K562 (cell line): Measurements from ENCODE around the gene IPO9. TPM values are rescaled to one million over a fixed set of nuclear protein-coding genes. Genes with fewer than 3 reads are reported as not detected.

Experiments used
- ARID1B ChIP-seq: fragments of 450-650 bp; IDR thresholded peaks from 2 replicates; pipeline ENCODE4 v1.6.1; 2016; ENCODE audit warnings: antibody characterized with exemption, mild to moderate bottlenecking, inconsistent platforms
- BRF2 ChIP-seq: IDR thresholded peaks from 3 replicates; pipeline ENCODE4 v1.6.1; 2011; ENCODE audit warnings: borderline replicate concordance, mild to moderate bottlenecking; ENCODE audit not compliant: insufficient read length, insufficient read depth
- COPS2 ChIP-seq: fragments of 450-650 bp; conservative IDR thresholded peaks from 2 replicates; pipeline ENCODE4 v1.6.1; 2016; ENCODE audit warnings: mild to moderate bottlenecking, moderate library complexity
- EP300 ChIP-seq: IDR thresholded peaks from 2 replicates; pipeline ENCODE4 v1.6.1; 2012; ENCODE audit warnings: low read length, improper control_type of control experiment
- ETV6 ChIP-seq, 3 experiments: fragments of 150-350 bp in 1 of 3; sonication (generic) in 1 of 3; formaldehyde crosslinking in 1 of 3; IDR thresholded peaks; 2 replicates each; pipeline versions ENCODE4 v1.6.1 to v1.8.0; 2014 to 2022; ENCODE audit warnings: borderline replicate concordance in 2 of 3, low read depth in 2 of 3, antibody characterized with exemption in 1 of 3, low read length in 1 of 3, mild to moderate bottlenecking in 1 of 3, missing genetic modification reagents in 1 of 3
- GATA2 ChIP-seq: sonication (generic); formaldehyde crosslinking; IDR thresholded peaks from 2 replicates; pipeline ENCODE4 v1.4.0; 2020; ENCODE audit warnings: mild to moderate bottlenecking, missing genetic modification reagents
- HDAC8 ChIP-seq: fragments of 450-650 bp; IDR thresholded peaks from 2 replicates; pipeline ENCODE4 v1.6.1; 2016; ENCODE audit warnings: mild to moderate bottlenecking, missing genetic modification characterization, moderate library complexity, missing compliant biosample characterization
- KDM1A ChIP-seq, 2 experiments: fragments of 450-650 bp; IDR thresholded peaks; 2 replicates each; pipeline ENCODE4 v1.6.1; 2016; ENCODE audit warnings: mild to moderate bottlenecking in 2 of 2
- MAX ChIP-seq: sonication (generic); formaldehyde crosslinking; IDR thresholded peaks from 2 replicates; pipeline ENCODE4 v1.9.0; 2022; ENCODE audit warnings: mild to moderate bottlenecking, missing genetic modification reagents
- MECOM ChIP-seq: fragments of 250-450 bp; sonication (Bioruptor Pico); IDR thresholded peaks from 2 replicates; pipeline ENCODE4 v1.8.0; 2022; ENCODE audit warnings: inconsistent platforms
- MEIS2 ChIP-seq: fragments of 450-650 bp; IDR thresholded peaks from 2 replicates; pipeline ENCODE4 v1.6.1; 2014; ENCODE audit warnings: mild to moderate bottlenecking; ENCODE audit not compliant: partially characterized antibody
- NBN ChIP-seq: fragments of 450-650 bp; IDR thresholded peaks from 2 replicates; pipeline ENCODE4 v1.6.1; 2016; ENCODE audit warnings: low read depth, mild to moderate bottlenecking
- NR0B1 ChIP-seq: fragments of 450-650 bp; IDR thresholded peaks from one replicate; pipeline ENCODE4 v1.6.1; 2018; ENCODE audit warnings: mild to moderate bottlenecking, moderate library complexity; ENCODE audit not compliant: partially characterized antibody
- NR2C1 ChIP-seq, 2 experiments: fragments of 450-650 bp; IDR thresholded peaks; 2 replicates each; pipeline ENCODE4 v1.6.1; 2017; ENCODE audit warnings: mild to moderate bottlenecking in 2 of 2, antibody characterized with exemption in 1 of 2, inconsistent platforms in 1 of 2, missing compliant biosample characterization in 1 of 2, missing genetic modification characterization in 1 of 2
- NR2C2 ChIP-seq, 2 experiments: fragments of 200-800 bp in 1 of 2; sonication (Bioruptor generic) in 1 of 2; sonication (generic) in 1 of 2; formaldehyde crosslinking in 1 of 2; IDR thresholded peaks; 2 replicates each; pipeline versions ENCODE4 v1.6.1 to v1.8.0; 2016 to 2022; ENCODE audit warnings: mild to moderate bottlenecking in 1 of 2, missing compliant biosample characterization in 1 of 2, missing genetic modification characterization in 1 of 2, missing genetic modification reagents in 1 of 2
- RHOXF2B ChIP-seq: fragments of 250-450 bp; sonication (Bioruptor Pico); conservative IDR thresholded peaks from 2 replicates; pipeline ENCODE4 v1.5.1; 2021
- ZBED1 ChIP-seq: IDR thresholded peaks from 2 replicates; pipeline ENCODE4 v1.6.1; 2014
- ZC3H11A ChIP-seq: IDR thresholded peaks from 2 replicates; pipeline ENCODE4 v1.6.1; 2012; ENCODE audit warnings: low read depth, low read length, improper control_type of control experiment
- ZNF12 ChIP-seq: sonication (generic); formaldehyde crosslinking; IDR thresholded peaks from 2 replicates; pipeline ENCODE4 v1.4.0; 2020; ENCODE audit warnings: mild to moderate bottlenecking, missing genetic modification reagents
- ZNF592 ChIP-seq: fragments of 450-650 bp; IDR thresholded peaks from 2 replicates; pipeline ENCODE4 v1.6.1; 2017; ENCODE audit warnings: antibody characterized with exemption, mild to moderate bottlenecking
- ZNF696 ChIP-seq: fragments of 250-450 bp; sonication (Bioruptor Pico); conservative IDR thresholded peaks from 2 replicates; pipeline ENCODE4 v1.4.0; 2020; ENCODE audit warnings: mild to moderate bottlenecking, moderate library complexity
- polyA plus RNA-seq, 8 experiments: library from polyadenylated mRNA; depleted of rRNA in 4 of 8; stranded (reverse) in 5 of 8; unstranded in 3 of 8; fragments of >200 nt; fragmentation: Nextera tagmentation in 2 of 8; fragmentation: Illumina TruSeq in 1 of 8; extraction: Ambion mirVana in 2 of 8; extraction: Trizol in 1 of 8; gene quantifications; 2 replicates each; pipeline versions ENCODE4 v1.2.1 to v1.2.3, GENCODE V29; 2011 to 2014; ENCODE audit warnings: inconsistent platforms in 1 of 8, missing spikeins in 1 of 8
- total RNA-seq, 7 experiments: library from RNA; depleted of rRNA in 6 of 7; stranded (reverse); fragments of >200 nt in 6 of 7; fragmentation: Illumina TruSeq in 2 of 7; extraction: Trizol in 2 of 7; gene quantifications; 2 replicates each; pipeline versions ENCODE4 v1.2.1 to v1.2.3, GENCODE V29; 2011 to 2021; ENCODE audit warnings: low replicate concordance in 1 of 7

The IPO9 gene
- total and polyA plus RNA-seq, 9 of the 15 experiments (the other 6 are each of a cell fraction or from before 2014, with no cell fraction given) = 27.9 to 78.6 (median 43.9) TPM

GRCh38 chr1:201925301-201925567 lies 96.3 kb downstream of the IPO9 start (continued):
- no peak for TF ChIP-seq ZNF592
- no peak for TF ChIP-seq NR0B1
- TF ChIP-seq BRF2 = no peak
- TF ChIP-seq NR2C2 (CRISPR knock-in tag; IDR thresholded peaks at IDR 0.05) = no peak
- TF ChIP-seq NR2C2 (tag; IDR thresholded peaks at IDR 0.05) = peak; percentile 43; the same call in 1 of the 2 replicates
- peak; percentile 41; the same call in 1 of the 2 replicates for TF ChIP-seq EP300
- peak; percentile 17 for TF ChIP-seq ARID1B
- TF ChIP-seq GATA2 (CRISPR knock-in tag) = no peak; the same call in 1 of the 2 replicates
- TF ChIP-seq ZNF12 (CRISPR knock-in tag) = no peak
- TF ChIP-seq MEIS2 = peak; percentile 99
- TF ChIP-seq MECOM = peak; percentile 93
- TF ChIP-seq KDM1A (IDR thresholded peaks at IDR 0.05) = peak in 1 of 2 experiments; percentile 19; a peak in 1 of 4 replicates
- TF ChIP-seq NR2C1 (IDR thresholded peaks at IDR 0.05) = no peak
- TF ChIP-seq NR2C1 (tag; IDR thresholded peaks at IDR 0.05) = no peak
- TF ChIP-seq COPS2 = no peak
- TF ChIP-seq NBN = no peak; the same call in 1 of the 2 replicates
- TF ChIP-seq ZNF696 (CRISPR knock-in tag) = no peak
- no peak for TF ChIP-seq RHOXF2B (CRISPR knock-in tag)
- no peak for TF ChIP-seq ZC3H11A
- no peak for TF ChIP-seq ZBED1
- TF ChIP-seq MAX (CRISPR knock-in tag) = no peak
- TF ChIP-seq ETV6 (IDR thresholded peaks at IDR 0.05; ENCODE audit: borderline replicate concordance in 1 of 2, low read depth in 2 of 2, low read length in 1 of 2) = 0 out of 4 replicates have a peak, but pooled peaks of 1 of the 2 experiments have one; percentile 21
- TF ChIP-seq ETV6 (CRISPR knock-in tag; IDR thresholded peaks at IDR 0.05; ENCODE audit: borderline replicate concordance) = no peak
- no peak for TF ChIP-seq HDAC8 (tag)
